ENCODE results near the gene VPS13A. TPM values are rescaled to one million over a fixed set of nuclear protein-coding genes. Genes with fewer than 3 reads are reported as not detected.

Gene VPS13A
- total and polyA plus RNA-seq, 4 donors, result 3.7 to 58.3 (median 19.7) TPM

- no peak overlapping the region for H3K4me3 ChIP-seq
- H3K9ac ChIP-seq (ENCODE audit: insufficient read depth in 1 of 2, low read length in 2 of 2), result no peak overlapping the region
- H3K4me1 ChIP-seq (ENCODE audit: control insufficient read depth in 5 of 5, insufficient read depth in 5 of 5, low read length in 5 of 5), result peaks cover 0 to 8% (median 2%) of the 10 kb centered on the region in 5 donors
- ATAC-seq (ENCODE audit: insufficient read depth, low FRiP score) (no peak), DNase-seq (no peak)
- H3K9me3 ChIP-seq (ENCODE audit: control insufficient read depth in 4 of 4, insufficient read depth in 3 of 4, low read length in 3 of 4), result no peaks in the 10 kb centered on the region
- WGBS, 2 donors, result 97 to 99% methylated on average over 3 of the region's 3 CpGs
- peaks cover 0 to 4% (median 2%) of the 10 kb centered on the region in 4 donors for H3K36me3 ChIP-seq (ENCODE audit: control insufficient read depth in 4 of 4, insufficient read depth in 4 of 4, low read length in 4 of 4)
- no peak overlapping the region for H3K27ac ChIP-seq (ENCODE audit: low read depth in 1 of 2, low read length in 1 of 2)
- no peaks in the 10 kb centered on the region for H3K27me3 ChIP-seq (ENCODE audit: control insufficient read depth in 3 of 3, insufficient read depth in 3 of 3, low read length in 2 of 3)
- no peak for TF ChIP-seq CTCF (IDR thresholded peaks at IDR 0.05; ENCODE audit: control extremely low read depth, extremely low read depth)
Measured at GRCh38 chr9:77422969-77423368, 245.6 kb downstream of the VPS13A start.

- no peak for TF ChIP-seq CTCF (IDR thresholded peaks at IDR 0.05; ENCODE audit: control extremely low read depth, extremely low read depth)
- no peaks in the 10 kb centered on the region for H3K27me3 ChIP-seq (ENCODE audit: control insufficient read depth in 3 of 3, insufficient read depth in 3 of 3, low read length in 2 of 3)
- H3K27ac ChIP-seq (ENCODE audit: low read depth in 1 of 2, low read length in 1 of 2), result no peak overlapping the region
- no peak overlapping the region for H3K9ac ChIP-seq (ENCODE audit: insufficient read depth in 1 of 2, low read length in 2 of 2)
- peaks cover 0 to 5% (median 2%) of the 10 kb centered on the region in 5 donors for H3K4me1 ChIP-seq (ENCODE audit: control insufficient read depth in 5 of 5, insufficient read depth in 5 of 5, low read length in 5 of 5)
- H3K36me3 ChIP-seq (ENCODE audit: control insufficient read depth in 4 of 4, insufficient read depth in 4 of 4, low read length in 4 of 4), result peaks cover 0 to 4% (median 2%) of the 10 kb centered on the region in 4 donors
- DNase-seq (no peak), ATAC-seq (ENCODE audit: insufficient read depth, low FRiP score) (no peak)
- no peak overlapping the region for H3K4me3 ChIP-seq
- no peaks in the 10 kb centered on the region for H3K9me3 ChIP-seq (ENCODE audit: control insufficient read depth in 4 of 4, insufficient read depth in 3 of 4, low read length in 3 of 4)
- WGBS, 2 donors, result 83 to 91% methylated on average over 3 of the region's 3 CpGs
Measured at GRCh38 chr9:77423841-77424240, 246.5 kb downstream of the VPS13A start.

- no peak for ATAC-seq (ENCODE audit: insufficient read depth, low FRiP score)
- no peak for TF ChIP-seq CTCF (IDR thresholded peaks at IDR 0.05; ENCODE audit: control extremely low read depth, extremely low read depth)
- no peaks in the 10 kb centered on the region for H3K9me3 ChIP-seq (ENCODE audit: control insufficient read depth in 4 of 4, insufficient read depth in 3 of 4, low read length in 3 of 4)
Measured at GRCh38 chr9:77424993-77425392, 247.7 kb downstream of the VPS13A start.

GRCh38 chr9:77426712-77427111 lies 249.4 kb downstream of the VPS13A start:
- 37 to 39% methylated on average over 3 of the region's 3 CpGs for WGBS, 2 donors
- no peak for DNase-seq
- ATAC-seq (ENCODE audit: insufficient read depth, low FRiP score), result no peak
- no peak overlapping the region for H3K27ac ChIP-seq (ENCODE audit: low read depth in 1 of 2, low read length in 1 of 2)
- H3K27me3 ChIP-seq (ENCODE audit: control insufficient read depth in 3 of 3, insufficient read depth in 3 of 3, low read length in 2 of 3), result no peaks in the 10 kb centered on the region
- peaks cover 0 to 5% (median 2%) of the 10 kb centered on the region in 5 donors for H3K4me1 ChIP-seq (ENCODE audit: control insufficient read depth in 5 of 5, insufficient read depth in 5 of 5, low read length in 5 of 5)
- peaks cover 0 to 4% (median 2%) of the 10 kb centered on the region in 4 donors for H3K36me3 ChIP-seq (ENCODE audit: control insufficient read depth in 4 of 4, insufficient read depth in 4 of 4, low read length in 4 of 4)
- no peak overlapping the region for H3K9ac ChIP-seq (ENCODE audit: insufficient read depth in 1 of 2, low read length in 2 of 2)
- H3K9me3 ChIP-seq (ENCODE audit: control insufficient read depth in 4 of 4, insufficient read depth in 3 of 4, low read length in 3 of 4), result no peaks in the 10 kb centered on the region
- no peak for TF ChIP-seq CTCF (IDR thresholded peaks at IDR 0.05; ENCODE audit: control extremely low read depth, extremely low read depth)
- H3K4me3 ChIP-seq, result no peak overlapping the region

More at GRCh38 chr9:77424993-77425392, 247.7 kb downstream of the VPS13A start:
- Histone ChIP-seq H3K4me3 (no peak overlapping the region), H3K27ac (ENCODE audit: low read depth in 1 of 2, low read length in 1 of 2) (no peak overlapping the region), H3K9ac (ENCODE audit: insufficient read depth in 1 of 2, low read length in 2 of 2) (no peak overlapping the region), H3K36me3 (ENCODE audit: control insufficient read depth in 4 of 4, insufficient read depth in 4 of 4, low read length in 4 of 4) (peaks cover 0 to 4% (median 2%) of the 10 kb centered on the region in 4 donors), H3K27me3 (ENCODE audit: control insufficient read depth in 3 of 3, insufficient read depth in 3 of 3, low read length in 2 of 3) (no peaks in the 10 kb centered on the region), H3K4me1 (ENCODE audit: control insufficient read depth in 5 of 5, insufficient read depth in 5 of 5, low read length in 5 of 5) (peaks cover 0 to 5% (median 2%) of the 10 kb centered on the region in 5 donors)
- 76 to 81% methylated on average over 2 of the region's 2 CpGs for WGBS, 2 donors
- DNase-seq, result no peak

All from lung (tissue), 12 donors.